GM19468 (cell line): ENCODE measurements around the gene C20orf202.
"Not testable (repeated sequence)": the region's sequence is repeated elsewhere in the genome, so short reads cannot be mapped to it uniquely, and the experiment has no call there.

ENCODE experiments used
- ATAC-seq: cut with Tn5 transposase; IDR thresholded peaks from one replicate; pipeline ENCODE4 v1.9.1; 2021; ENCODE audit warnings: mild to moderate bottlenecking, moderate library complexity, moderate number of reproducible peaks; ENCODE audit not compliant: unreplicated experiment; ENCODE audit errors: extremely low read depth

Gene C20orf202

DNA sequence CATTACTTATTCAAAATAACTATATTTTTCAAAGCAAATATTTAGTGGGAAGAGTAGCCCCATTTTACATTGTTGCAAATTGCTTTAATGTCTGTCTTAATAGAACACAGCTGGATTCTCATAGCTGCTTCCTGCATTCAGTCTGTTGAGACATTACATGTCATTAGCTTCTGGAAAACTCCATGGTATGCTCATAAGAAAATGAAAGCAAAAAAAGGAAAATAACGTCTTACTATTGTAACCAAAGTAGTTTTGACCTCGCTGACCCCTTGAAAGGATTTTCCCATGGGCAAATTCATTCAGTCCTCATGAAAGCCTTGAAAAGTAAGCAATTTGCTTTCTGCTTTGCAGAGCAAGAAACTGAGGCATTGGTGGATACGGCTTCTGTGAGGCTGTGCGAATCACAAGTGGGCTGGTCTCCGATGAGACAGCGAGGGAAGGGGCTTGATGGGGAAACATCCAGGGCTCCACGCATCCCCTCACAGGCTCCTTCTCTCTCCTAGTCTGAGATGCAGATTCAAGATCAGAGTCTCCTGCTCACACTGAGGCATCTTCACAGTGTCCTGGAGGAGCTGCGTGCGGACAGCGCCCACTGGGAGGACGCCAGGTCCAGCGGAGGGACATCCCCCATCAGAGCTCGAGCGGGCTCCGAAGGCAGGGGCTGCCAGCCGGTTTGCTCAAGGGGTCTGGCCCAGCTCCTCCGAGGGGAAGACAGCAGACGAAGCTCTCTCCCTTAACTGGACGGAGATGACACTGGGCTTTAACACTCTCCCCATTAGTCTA, 3.3 kb downstream of the C20orf202 start:
- no peak for ATAC-seq

DNA sequence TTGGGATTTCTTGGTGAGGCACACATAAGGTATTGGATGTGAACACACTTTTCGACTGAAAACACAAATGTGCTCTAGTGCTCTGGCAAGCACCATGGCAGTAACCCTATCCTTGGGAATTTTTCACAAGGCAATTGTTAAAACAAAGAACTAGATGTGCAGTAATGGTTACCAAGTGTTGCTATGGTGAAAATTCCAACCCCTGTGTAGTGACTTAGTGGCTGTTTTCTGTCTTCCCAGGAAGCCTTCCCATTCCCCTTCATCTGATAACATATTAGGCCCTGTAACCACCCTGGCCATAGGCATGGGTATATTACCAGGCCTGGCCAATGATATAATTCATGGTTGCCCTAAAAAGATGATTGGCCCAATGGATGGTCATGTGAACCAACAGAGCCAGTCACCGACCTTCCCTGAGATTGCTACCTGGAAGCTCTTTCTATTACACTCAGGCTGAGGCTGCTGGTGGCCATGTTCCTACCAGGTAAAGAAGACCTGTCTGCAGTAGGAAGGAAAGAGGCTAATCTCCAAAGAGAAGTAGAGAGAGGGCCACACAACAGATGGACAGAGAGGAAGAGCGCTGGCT, 4.1 kb downstream of the C20orf202 start:
- ATAC-seq, result no peak

DNA sequence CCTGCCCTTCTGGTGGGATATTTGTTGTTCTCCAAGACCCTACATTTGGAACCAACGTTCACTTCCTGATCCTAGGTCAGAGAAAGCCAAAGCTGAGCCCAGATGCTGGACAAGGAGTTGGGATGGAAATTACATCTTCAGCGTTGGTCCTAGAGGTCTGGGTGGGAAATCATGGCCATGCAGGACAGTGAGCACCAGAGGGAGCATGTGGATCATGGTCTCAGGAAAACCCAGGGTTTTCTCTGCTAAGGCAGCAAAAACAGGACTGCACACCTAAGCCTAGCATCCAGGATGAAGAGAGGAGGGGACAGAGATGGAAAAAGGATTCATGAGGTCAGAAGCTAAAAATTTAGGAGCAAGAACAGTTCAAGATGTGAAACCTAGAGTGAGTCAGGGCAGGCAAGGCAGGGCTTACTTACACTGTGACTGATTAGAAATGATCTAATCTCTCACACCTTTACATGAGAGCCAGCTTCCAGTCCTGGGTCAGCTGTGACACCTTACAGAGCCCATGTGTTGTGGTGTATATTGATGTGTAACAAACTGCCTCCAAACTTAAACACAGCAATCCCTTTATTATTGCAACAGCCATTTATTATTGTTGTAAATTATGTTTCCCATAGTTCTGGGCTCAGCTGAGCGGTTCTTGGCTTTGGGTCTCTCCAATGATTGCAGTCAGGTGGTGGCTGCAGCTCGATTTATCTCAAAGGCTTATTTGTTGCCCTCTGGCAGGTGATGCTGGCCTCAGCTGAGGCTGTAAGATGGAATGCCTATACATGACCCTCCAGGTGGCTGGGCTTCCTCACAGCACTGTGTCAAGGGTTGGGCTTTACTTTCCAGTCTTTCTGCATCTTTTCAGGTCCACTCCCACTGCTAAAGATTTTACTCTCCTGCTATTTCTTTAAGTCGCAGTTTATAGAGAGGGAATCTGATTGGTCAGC, 6.5 kb downstream of the C20orf202 start:
- ATAC-seq, result no peak

DNA sequence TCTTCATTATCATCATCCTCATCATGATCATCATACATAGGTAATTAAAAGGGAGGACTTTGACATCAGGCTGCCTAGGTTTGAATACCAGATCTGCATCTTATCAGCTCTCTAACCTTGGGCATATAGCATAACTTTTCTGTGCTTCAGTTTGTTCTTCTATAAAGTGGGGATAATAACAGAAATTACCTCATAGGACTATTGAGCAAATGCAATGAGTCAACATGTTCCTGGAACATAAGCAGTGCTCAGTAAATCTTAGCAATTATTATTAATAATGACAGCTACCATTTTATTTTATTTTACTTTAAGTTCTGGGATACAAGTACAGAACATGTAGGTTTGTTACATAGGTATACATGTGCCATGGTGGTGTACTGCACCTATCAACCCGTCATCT, 7.2 kb downstream of the C20orf202 start:
- no peak for ATAC-seq

DNA sequence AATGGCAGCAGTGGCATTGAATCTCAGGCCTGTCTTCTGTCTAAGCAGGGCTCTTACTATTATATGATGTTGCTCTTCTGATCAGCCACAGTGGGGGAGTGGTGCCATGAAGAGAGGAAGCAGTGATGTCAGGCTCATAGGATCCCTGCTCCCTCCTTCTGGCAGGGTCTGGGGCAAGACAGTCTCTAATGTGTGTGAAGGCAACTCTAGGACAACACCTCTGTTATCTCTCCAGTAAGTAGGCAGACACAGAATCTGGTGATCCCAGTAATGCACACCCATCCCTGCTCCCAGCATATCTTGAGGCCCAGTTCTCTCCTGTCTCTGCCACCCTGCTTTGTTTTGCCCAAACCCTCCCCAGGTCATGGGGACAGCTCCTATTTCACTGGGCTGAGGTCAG, 8.8 kb downstream of the C20orf202 start:
- ATAC-seq, result no peak

DNA sequence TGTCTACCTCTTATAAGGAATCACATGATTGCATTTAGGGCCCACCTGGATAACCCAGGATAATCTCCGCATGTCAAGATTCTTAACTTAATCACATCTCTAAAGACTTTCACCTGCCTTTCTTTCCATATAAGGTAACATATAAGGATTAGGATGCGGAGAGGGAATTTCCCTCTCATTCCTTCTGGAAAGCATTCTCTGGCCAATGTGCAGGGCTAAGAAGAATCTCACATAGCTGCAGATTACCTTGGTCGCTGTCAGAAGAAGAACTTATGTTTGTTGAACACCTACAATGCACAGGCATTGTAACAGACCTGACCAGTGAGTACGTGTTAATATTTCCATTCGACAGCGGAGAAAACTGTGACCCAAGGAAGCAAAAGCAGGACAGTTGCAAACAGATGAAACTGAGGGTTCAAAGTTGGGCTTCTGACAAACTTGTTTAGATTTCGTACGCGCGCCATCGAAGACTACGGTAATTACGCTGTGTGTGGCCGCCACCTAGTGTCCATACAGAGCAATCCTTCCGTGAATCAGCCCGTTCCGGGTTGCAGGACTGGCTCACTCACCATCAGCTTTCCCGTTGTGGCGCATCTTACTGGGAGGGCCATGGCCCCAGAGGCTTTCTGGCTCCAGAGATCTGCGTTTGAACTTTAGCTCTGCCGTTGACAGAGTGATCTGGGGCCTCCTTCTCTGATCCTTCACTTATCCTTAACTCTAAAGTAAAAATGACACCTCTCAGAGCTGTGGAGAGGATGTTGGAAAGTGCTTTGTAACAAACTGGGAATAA, 9.5 kb downstream of the C20orf202 start:
- ATAC-seq, result peak; percentile 58

DNA sequence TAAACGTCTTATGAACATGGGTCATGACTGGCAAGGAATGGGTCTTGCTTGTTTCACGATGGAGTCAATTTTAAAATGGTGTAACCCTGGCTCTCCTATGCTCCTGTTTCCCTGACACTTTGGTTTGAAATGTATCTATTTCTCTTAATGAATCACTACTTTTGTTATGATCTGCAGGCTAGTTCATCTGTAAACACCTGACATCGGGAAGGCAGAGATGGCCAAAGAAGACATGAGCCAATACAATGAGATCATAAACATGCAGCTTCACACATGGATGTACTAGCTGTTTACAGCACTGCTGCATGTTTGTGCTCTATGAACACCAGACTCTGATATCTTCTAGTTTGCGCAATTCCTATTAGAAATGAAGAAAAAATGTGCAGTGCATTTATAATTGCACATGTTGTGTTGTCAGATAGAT, 11.6 kb downstream of the C20orf202 start:
- no peak for ATAC-seq

DNA sequence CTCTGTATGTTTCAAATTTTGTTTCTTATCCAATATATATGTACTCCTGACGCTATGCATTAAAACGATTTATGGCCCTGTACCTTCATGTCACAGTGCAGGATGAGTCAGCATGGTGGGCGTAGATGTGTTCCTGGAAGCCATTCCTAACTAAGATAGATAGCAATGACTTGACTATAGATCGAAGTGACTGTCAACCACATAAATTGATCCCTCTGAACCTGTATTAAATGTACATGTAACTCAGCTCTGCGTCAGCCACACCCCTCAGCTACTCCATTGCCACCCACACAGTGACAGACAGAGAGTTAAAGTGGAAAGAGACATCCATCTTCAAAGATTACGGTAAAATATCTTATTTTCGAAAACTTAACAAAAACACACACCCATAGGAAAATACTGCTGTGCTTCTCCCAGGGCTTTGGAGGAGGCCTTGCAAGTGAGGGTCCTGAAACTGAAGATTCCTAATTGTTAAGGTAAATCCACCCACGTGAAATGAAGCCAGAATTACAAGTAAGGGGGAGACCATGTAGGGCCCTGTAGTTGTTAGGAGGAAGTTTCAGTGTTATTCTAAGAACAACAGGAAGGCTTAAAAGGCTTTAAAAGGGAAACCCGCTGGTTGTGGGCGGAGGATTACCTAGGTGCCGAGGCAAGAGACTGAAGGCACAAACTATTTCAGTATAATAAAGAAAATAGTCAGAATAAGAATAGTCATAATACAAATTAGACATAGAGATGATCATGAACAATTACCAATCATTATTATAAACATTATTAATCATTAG, 12.3 kb downstream of the C20orf202 start:
- no peak for ATAC-seq

DNA sequence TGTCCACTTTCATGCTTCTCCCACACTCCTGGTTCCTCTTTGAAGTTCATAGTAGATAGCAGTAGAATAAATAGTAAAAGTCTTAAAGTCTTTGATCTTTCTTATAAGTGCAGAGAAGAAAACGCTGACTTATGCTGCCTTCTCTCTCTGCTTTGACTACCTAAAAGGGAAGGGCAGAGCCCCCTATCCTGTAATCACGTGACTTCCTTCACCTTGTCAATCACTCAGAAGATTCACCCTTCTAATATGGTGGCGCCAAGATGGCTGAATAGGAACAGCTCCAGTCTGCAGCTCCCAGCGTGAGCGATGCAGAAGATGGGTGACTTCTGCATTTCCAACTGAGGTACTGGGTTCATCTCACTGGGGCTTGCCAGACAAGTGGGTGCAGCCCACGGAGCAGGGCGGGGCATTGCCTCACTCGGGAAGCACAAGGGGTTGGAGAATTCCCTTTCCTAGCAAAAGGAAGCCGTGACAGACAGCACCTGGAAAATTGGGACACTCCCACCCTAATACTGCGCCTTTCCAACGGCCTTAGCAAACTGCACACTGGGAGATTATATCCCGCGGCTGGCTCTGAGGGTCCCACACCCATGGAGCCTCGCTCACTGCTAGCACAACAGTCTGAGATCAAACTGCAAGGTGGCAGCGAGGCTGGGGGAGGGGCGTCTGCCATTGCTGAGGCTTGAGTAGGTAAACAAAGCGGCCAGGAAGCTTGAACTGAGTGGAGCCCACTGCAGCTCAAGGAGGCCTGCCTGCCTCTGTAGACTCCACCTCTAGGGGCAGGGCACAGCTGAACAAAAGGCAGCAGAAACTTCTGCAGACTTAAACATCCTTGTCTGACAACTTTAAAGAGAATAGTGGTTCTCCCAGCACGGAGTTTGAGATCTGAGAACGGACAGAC, 13.5 kb downstream of the C20orf202 start:
- ATAC-seq, result not testable (repeated sequence)

DNA sequence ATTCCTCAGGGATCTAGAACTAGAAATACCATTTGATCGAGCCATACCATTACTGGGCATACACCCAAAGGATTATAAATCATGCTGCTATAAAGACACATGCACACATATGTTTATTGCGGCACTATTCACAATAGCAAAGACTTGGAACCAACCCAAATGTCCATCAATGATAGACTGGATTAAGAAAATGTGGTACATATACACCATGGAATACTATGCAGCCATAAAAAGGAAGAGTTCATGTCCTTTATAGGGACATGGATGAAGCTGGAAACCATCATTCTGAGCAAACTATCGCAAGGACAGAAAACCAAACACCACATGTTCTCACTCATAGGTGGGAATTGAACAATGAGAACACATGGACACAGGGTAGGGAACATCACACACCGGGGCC, 19.5 kb downstream of the C20orf202 start:
- ATAC-seq, result not testable (repeated sequence)

DNA sequence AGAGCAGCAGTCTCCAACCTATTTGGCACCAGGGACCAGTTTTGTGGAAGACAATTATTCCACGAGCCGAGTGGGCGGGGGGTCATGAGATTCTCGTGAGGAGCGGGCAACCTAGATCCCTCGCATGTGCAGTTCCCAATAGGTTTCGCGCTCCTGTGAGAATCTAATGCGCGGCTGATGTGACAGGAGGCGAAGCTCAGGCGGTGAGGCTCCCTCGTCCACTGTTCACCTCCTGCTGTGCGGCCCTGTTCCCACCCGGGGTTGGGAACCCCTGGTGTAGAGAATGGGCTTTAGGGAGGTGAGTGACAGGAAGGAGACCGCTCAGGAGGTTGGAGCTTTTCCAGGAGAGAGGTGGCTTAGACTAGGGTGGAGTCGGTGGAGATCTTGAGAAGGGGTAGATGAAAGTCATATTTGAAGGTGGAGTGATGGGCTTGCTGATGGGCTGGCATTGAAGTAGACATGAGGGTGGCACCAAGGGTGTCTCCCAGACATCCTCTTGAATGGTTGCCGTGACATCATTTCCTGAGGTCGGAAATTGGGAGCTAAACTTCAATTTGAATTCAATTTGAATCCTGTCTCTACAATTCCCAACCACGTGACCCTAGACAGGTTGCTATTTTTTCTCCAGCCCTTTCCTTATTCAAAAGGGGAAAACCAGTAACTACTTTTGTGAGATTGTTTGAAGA, 21.1 kb downstream of the C20orf202 start:
- ATAC-seq, result no peak

DNA sequence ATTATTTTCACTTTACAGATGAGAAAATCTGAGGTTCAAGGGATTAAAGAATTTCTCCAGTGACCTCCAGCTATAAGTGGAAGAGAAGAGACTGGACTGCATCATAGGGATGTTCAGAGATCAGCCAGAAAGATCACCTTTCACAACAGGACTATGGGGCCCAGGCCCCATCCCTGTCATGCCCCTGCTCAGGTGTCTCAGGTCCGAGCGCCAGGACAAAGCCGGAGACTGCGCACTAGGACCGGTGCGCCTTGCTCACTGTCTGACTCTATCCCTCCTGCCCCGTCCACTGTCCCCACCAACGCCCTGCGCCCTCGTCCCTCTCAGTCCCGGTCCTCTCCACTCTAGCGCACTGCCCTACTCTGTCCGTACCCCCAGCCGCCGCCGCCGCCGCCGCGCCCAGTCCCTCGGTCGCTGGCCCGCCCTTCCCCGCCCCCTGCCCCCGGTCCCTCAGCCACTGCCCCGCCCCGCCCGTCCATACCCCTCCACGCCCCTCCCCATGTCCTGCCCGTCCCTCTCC, 22.1 kb downstream of the C20orf202 start:
- no peak for ATAC-seq

DNA sequence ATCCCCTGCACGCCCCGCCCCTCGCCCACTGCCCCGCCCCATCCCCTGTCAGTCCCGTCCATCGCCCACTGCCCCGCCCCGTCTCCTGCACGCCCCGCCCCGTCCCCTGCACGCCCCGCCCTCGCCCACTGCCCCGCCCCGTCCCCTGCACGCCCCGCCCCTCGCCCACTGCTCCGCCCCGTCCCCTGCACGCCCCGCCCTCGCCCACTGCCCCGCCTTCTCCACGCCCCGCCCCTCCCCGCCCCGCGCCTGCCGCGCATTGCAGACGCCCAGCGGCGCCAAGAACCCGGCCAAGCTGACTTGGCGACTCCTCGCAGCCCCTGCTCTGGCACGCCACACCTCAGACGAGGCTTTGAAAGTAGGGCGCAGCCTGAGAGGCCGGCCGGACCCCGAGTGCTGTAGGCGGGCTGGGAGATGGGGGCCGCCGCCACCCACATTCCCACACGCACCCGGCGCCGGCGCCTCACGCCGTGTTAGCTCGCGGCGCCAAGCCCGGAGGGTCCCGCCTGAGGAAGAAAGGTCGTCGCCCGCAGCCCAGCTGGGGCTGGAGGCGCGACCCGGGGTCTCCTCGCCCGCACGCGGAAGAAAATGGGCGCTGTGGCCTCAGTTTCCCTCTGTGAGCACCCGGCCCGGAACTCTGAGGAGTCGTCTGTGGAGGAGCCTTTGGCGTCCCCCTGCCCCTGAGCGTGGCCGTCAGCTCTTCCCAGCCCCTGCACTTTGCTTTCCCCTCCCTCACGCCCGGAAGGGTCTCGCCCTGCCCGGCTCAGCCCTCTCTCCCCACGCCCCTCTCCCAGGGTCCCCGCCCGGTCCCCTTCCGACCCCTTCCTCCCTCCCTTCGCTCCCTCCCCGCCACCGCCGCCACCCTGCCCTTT, 22.8 kb downstream of the C20orf202 start, which contains the start of gene RAD21L1:
Gene RAD21L1 (plus strand): TSS at position 262 of the 872 bp plus-strand sequence. CDS start 2,410 bp downstream, outside the sequence.
- ATAC-seq, result no peak

DNA sequence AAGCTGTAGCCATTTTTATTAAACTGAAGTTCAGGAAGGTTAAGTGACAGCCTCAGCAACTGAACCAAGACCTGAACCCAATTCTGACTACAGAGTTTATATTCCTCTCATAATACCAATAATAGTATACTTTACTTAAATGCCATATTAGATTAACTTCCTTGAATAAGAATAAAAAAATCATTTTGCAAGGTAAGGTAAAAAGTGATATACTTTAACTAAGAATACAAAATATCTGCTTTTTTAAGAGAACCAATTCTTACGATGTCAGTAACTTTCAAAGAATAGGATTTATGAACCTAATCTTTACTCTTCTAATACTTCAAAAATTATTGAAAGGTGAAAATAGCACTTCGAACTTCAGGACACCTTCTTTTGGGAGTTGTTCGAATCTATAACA, 26.3 kb downstream of the C20orf202 start:
- ATAC-seq, result no peak

DNA sequence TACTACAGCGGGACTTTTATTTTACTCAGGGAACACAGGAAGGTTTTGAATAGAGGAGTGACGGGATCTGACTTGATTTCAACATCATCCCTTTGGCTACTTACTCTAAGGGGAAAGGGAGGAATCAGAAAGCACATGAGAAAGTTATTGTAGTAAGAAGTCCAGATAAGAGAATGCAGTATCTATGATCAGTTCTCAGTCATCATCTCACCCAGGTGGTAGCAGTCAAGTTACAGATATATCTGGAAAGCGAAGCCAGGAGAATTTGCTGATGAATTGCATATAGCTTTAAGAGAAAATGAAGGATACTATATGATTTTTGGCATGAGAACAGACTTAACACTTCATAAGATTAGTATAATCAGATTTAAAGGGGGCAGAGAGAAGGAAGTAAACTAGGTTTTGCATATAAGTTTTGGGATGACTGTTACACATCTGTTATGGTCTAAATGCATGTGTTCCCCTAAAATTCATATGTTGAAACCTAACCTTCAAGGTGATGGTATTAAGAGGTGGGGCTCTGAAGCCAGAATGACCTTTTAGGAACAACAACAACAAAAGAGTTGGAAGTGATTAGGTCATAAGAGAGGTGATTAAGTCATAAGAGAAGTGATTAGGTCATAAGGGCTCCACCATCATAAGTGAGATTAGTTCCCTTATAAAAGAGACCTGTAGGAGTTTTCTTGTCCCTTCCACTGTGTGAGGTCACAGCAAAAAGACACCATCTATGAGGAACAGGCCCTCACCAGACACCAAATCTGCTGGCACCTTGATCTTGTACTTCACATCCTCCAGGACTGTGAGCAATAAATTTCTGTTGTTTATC, 29.2 kb downstream of the C20orf202 start:
- no peak for ATAC-seq

DNA sequence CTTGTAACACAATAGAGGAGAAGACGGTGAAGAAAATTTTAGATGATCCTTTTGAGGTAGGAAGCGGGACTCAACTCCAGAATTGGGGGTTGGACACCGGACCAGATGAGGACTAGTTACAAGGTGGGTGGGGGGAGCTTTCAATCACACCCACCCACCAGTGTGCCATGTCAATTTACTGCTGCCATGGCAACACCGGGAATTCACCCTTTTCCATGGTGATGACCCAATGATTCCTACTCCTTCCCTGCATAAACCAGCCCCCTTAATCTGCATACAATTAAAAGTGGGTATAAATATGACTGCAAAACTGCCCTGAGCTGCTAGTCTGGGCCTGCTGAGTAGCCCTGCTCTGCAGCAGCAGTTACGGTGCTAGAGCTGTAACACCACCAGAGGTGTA, 37.3 kb downstream of the C20orf202 start:
- no peak for ATAC-seq
